HCT116 (cell line): Measurements from ENCODE around the gene TMUB1.

Experiments used
- CBX3 ChIP-seq: IDR thresholded peaks from 2 replicates; pipeline ENCODE4 v1.6.1; 2012; ENCODE audit warnings: low read depth
- CTCF ChIP-seq, 3 experiments: fragments of 200-600 bp in 1 of 3; sonication (generic) in 1 of 3; IDR thresholded peaks in 2 of 3; conservative IDR thresholded peaks in 1 of 3; 2 replicates each; pipeline ENCODE4 v1.5.1; 2012 to 2017; ENCODE audit warnings: low read depth in 2 of 3, low read length in 2 of 3, antibody characterized with exemption in 1 of 3, borderline replicate concordance in 1 of 3, control low read depth in 1 of 3, mild to moderate bottlenecking in 1 of 3, mixed read lengths in 1 of 3, mixed run types in 1 of 3, moderate library complexity in 1 of 3; ENCODE audit not compliant: insufficient read depth in 1 of 3
- POLR2AphosphoS5 ChIP-seq: IDR thresholded peaks from 2 replicates; pipeline ENCODE4 v1.6.1; 2011; ENCODE audit warnings: mild to moderate bottlenecking, low read depth, low read length, moderate library complexity

- TF ChIP-seq CBX3 (no peak), CTCF (IDR thresholded peaks at IDR 0.05 in 2 of 3, conservative IDR thresholded peaks at IDR 0.05 in 1 of 3; ENCODE audit: borderline replicate concordance in 1 of 3, insufficient read depth in 1 of 3, low read depth in 2 of 3, low read length in 2 of 3) (no peak), POLR2AphosphoS5 (no peak)
These were observed 47.4 kb downstream of the TMUB1 start for GRCh38 chr7:151035902-151036301.
